Colonic mucosa (tissue), 4 donors: Measurements from ENCODE around the gene CCDC34. TPM values are rescaled to one million over a fixed set of nuclear protein-coding genes. Genes with fewer than 3 reads are reported as not detected.
"Not testable (repeated sequence)": the region's sequence is repeated elsewhere in the genome, so short reads cannot be mapped to it uniquely, and the experiment has no call there.

Experiments
- DNase-seq: peaks from one replicate; pipeline ENCODE4 v3.0.0-alpha.2; 2020
- H3K27ac ChIP-seq: fragments of 200-600 bp; one replicate; pipeline ENCODE4 v1.8.0; 2021
- H3K27me3 ChIP-seq: fragments of 200-600 bp; one replicate; pipeline ENCODE4 v1.8.0; 2021
- H3K36me3 ChIP-seq: fragments of 200-600 bp; one replicate; pipeline ENCODE4 v1.8.0; 2021
- H3K4me1 ChIP-seq: fragments of 200-600 bp; one replicate; pipeline ENCODE4 v1.8.0; 2021; ENCODE audit warnings: mild to moderate bottlenecking
- H3K4me3 ChIP-seq: fragments of 200-600 bp; one replicate; pipeline ENCODE4 v1.8.0; 2021
- H3K9ac ChIP-seq, 2 donors: one replicate each; pipeline ENCODE4 v1.7.0; 2013; ENCODE audit warnings: control low read depth in 2 of 2, low read depth in 2 of 2, low read length in 2 of 2
- H3K9me3 ChIP-seq: fragments of 200-600 bp; one replicate; pipeline ENCODE4 v1.8.0; 2021
- CTCF ChIP-seq: fragments of 200-600 bp; IDR thresholded peaks from one replicate; pipeline ENCODE4 v1.8.0; 2022; ENCODE audit warnings: antibody characterized with exemption, mild to moderate bottlenecking
- intact Hi-C: fragments of 100-400 bp; cut with DNase I; formaldehyde crosslinking; loops from one replicate; pipeline ENCODE4 v1.14.1; 2022
- total RNA-seq, 2 donors: library from RNA; stranded (reverse); fragmentation: NEBNext Ultra II Directional in 1 of 2; extraction: Animal tissue kit (Norgen Biotek cat#: 25700) in 1 of 2; gene quantifications; one replicate each; pipeline ENCODE4 v1.2.1, GENCODE V29; 2021
- donor health status: healthy.
- donor health status: DM: no; HTN: no; CAD: no.
- donor health status: DM: no; HTN: no; CAD: no.

CCDC34 gene
- total RNA-seq, 2 donors from 2014 or later, result 10.2 to 25.6 TPM

DNA sequence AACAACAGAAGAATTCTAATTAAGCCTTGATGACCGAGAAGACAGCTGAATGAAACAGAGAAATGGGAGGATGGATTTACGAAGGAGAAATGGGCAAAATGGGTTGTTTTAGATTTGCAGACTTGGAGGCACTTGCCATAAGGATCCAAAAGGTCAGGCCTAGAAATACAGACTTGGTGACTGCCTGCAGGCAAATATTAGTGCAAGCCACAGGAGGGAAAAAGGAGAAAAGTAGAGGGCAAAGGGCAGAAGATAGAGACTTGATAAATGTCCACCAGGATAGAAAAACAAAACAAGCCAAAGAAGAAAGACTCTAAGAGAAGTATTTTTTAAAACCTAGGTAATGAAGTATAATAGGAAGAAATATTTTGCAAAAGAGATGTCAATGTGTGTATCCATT is 13.1 kb downstream of the CCDC34 start:
- Histone ChIP-seq H3K9me3 (no peaks in the 10 kb centered on the region), H3K4me3 (no peak overlapping the region), H3K36me3 (no peaks in the 10 kb centered on the region), H3K9ac (no peak overlapping the region), H3K4me1 (peaks cover 5% of the 10 kb centered on the region), H3K27me3 (no peaks in the 10 kb centered on the region), H3K27ac (no peak overlapping the region)
- intact Hi-C loops, result no loop called here
- TF ChIP-seq CTCF, result no peak
- DNase-seq, result no peak

GRCh38 chr11:27348340-27348873 is 14.6 kb downstream of the CCDC34 start:
- no peak overlapping the region for H3K9ac ChIP-seq
- H3K9me3 ChIP-seq, result no peaks in the 10 kb centered on the region
- no peak overlapping the region for H3K4me3 ChIP-seq
- intact Hi-C loops, result no loop called here
- H3K27ac ChIP-seq, result no peak overlapping the region
- no peaks in the 10 kb centered on the region for H3K36me3 ChIP-seq
- H3K4me1 ChIP-seq, result no peaks in the 10 kb centered on the region
- no peak for TF ChIP-seq CTCF
- no peaks in the 10 kb centered on the region for H3K27me3 ChIP-seq
- DNase-seq, result no peak

- no peaks in the 10 kb centered on the region for H3K9me3 ChIP-seq
- H3K27me3 ChIP-seq, result no peaks in the 10 kb centered on the region
- TF ChIP-seq CTCF, result no peak
- no peak overlapping the region for H3K9ac ChIP-seq
- H3K36me3 ChIP-seq, result no peaks in the 10 kb centered on the region
- no peak for DNase-seq
- H3K4me3 ChIP-seq, result no peak overlapping the region
- H3K27ac ChIP-seq, result no peak overlapping the region
- intact Hi-C loops, result no loop called here
- no peaks in the 10 kb centered on the region for H3K4me1 ChIP-seq
Measured at GRCh38 chr11:27347359-27348339, 15.4 kb downstream of the CCDC34 start.

DNA sequence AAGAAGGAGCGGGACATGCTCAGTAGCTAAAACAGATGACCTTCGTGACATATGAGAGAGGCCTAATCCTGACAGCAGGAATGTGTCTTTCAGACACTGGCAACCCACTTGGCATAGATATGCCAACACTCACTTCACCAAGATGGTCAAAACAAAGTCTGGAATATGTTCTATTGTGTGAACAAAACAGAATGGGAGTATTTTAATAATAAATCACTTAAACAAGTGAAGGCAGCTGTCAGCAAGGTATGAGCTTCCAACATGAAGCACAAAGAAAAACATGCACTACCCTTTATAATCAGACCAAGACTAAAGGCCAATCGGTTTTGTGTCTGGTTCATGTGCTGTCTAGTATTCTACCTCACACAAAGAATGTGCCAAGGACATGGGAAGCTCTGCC is 23.1 kb downstream of the CCDC34 start:
- no peaks in the 10 kb centered on the region for H3K9me3 ChIP-seq
- H3K4me1 ChIP-seq, result no peaks in the 10 kb centered on the region
- H3K27me3 ChIP-seq, result no peaks in the 10 kb centered on the region
- H3K27ac ChIP-seq, result no peak overlapping the region
- no peak for TF ChIP-seq CTCF
- DNase-seq, result no peak
- no peak overlapping the region for H3K4me3 ChIP-seq
- intact Hi-C loops, result no loop called here
- no peaks in the 10 kb centered on the region for H3K36me3 ChIP-seq
- no peak overlapping the region for H3K9ac ChIP-seq

- intact Hi-C loops, H3K4me3 ChIP-seq, H3K9ac ChIP-seq, DNase-seq, H3K9me3 ChIP-seq, H3K4me1 ChIP-seq, H3K27ac ChIP-seq, H3K27me3 ChIP-seq, H3K36me3 ChIP-seq: not testable (repeated sequence)
Measured at GRCh38 chr11:27334764-27335163, 28.3 kb downstream of the CCDC34 start.

DNA sequence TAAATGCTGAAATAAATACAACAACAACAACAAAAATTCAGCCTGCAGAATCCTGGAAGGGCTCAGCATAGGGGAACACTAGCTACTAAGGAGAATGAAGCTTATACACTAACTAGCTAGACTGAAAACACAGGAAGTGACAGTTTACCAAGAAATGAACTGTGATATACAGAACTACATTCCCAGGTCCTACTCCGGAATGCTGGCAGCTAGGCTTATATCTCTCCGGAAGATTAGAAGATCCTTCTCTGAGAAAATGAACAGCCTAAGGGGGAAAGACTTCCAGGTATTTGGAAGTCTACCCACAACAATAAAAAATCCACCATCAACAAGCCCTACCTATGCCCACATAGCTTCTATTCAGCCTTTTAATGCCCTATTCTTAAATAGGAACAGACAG is 31.0 kb downstream of the CCDC34 start:
- Histone ChIP-seq H3K27ac (no peak overlapping the region), H3K27me3 (no peaks in the 10 kb centered on the region), H3K9ac (no peak overlapping the region), H3K4me3 (no peak overlapping the region), H3K4me1 (no peaks in the 10 kb centered on the region), H3K9me3 (no peaks in the 10 kb centered on the region), H3K36me3 (no peaks in the 10 kb centered on the region)
- TF ChIP-seq CTCF, result no peak
- no peak for DNase-seq
- intact Hi-C loops, result no loop called here
